ENCODE measurements around the gene IGSF3.

Gene IGSF3

GRCh38 chr1:116560704-116561490 lies 106.6 kb downstream of the IGSF3 start:
- no peak for DNase-seq (ENCODE audit: low read depth in 2 of 2)
- no peak for TF ChIP-seq CTCF (IDR thresholded peaks at IDR 0.05; ENCODE audit: low read depth, low read length)
- H3K4me3 ChIP-seq (replicated peaks in 1 of 2; ENCODE audit: low read depth in 2 of 2, low read length in 2 of 2): no peak overlapping the region

GRCh38 chr1:116559304-116559761 lies 108.2 kb downstream of the IGSF3 start:
- TF ChIP-seq CTCF (IDR thresholded peaks at IDR 0.05; ENCODE audit: low read depth, low read length): no peak
- DNase-seq (ENCODE audit: low read depth in 2 of 2): no peak
- no peak overlapping the region for H3K4me3 ChIP-seq (replicated peaks in 1 of 2; ENCODE audit: low read depth in 2 of 2, low read length in 2 of 2)

- DNase-seq (ENCODE audit: low read depth in 2 of 2): no peak
- no peak overlapping the region for H3K4me3 ChIP-seq (replicated peaks in 1 of 2; ENCODE audit: low read depth in 2 of 2, low read length in 2 of 2)
- TF ChIP-seq CTCF (IDR thresholded peaks at IDR 0.05; ENCODE audit: low read depth, low read length): no peak
Measured at GRCh38 chr1:116558571-116558970, 109.0 kb downstream of the IGSF3 start.

- no peak overlapping the region for H3K4me3 ChIP-seq (replicated peaks in 1 of 2; ENCODE audit: low read depth in 2 of 2, low read length in 2 of 2)
- no peak for TF ChIP-seq CTCF (IDR thresholded peaks at IDR 0.05; ENCODE audit: low read depth, low read length)
- DNase-seq (ENCODE audit: low read depth in 2 of 2): no peak
Measured at GRCh38 chr1:116558140-116558549, 109.4 kb downstream of the IGSF3 start.

- TF ChIP-seq CTCF (IDR thresholded peaks at IDR 0.05; ENCODE audit: low read depth, low read length): no peak
- H3K4me3 ChIP-seq (replicated peaks in 1 of 2; ENCODE audit: low read depth in 2 of 2, low read length in 2 of 2): no peak overlapping the region
- no peak for DNase-seq (ENCODE audit: low read depth in 2 of 2)
Measured at GRCh38 chr1:116557323-116557878, 110.1 kb downstream of the IGSF3 start.

- DNase-seq (ENCODE audit: low read depth in 2 of 2): peak; percentile 95 to 98
- no peak overlapping the region for H3K4me3 ChIP-seq (replicated peaks in 1 of 2; ENCODE audit: low read depth in 2 of 2, low read length in 2 of 2)
- peak; percentile 8 for TF ChIP-seq CTCF (IDR thresholded peaks at IDR 0.05; ENCODE audit: low read depth, low read length)
Measured at GRCh38 chr1:116556289-116557006, 111.1 kb downstream of the IGSF3 start.
